NB4 (cell line): ENCODE measurements around the gene SLC44A4.
A peak's percentile ranks its signal among the peaks of the same experiment; 100 is the strongest.

Experiments used
- POLR2A ChIP-seq: IDR thresholded peaks from 2 replicates; pipeline ENCODE4 v1.6.1; 2011; ENCODE audit warnings: mild to moderate bottlenecking; ENCODE audit not compliant: insufficient read length; ENCODE audit errors: extremely low read depth
- TF ChIP-seq, protein P1 (sequence below): IDR thresholded peaks from one replicate; pipeline ENCODE4 v1.5.1; 2012; ENCODE audit warnings: low read depth, low read length

DNA sequence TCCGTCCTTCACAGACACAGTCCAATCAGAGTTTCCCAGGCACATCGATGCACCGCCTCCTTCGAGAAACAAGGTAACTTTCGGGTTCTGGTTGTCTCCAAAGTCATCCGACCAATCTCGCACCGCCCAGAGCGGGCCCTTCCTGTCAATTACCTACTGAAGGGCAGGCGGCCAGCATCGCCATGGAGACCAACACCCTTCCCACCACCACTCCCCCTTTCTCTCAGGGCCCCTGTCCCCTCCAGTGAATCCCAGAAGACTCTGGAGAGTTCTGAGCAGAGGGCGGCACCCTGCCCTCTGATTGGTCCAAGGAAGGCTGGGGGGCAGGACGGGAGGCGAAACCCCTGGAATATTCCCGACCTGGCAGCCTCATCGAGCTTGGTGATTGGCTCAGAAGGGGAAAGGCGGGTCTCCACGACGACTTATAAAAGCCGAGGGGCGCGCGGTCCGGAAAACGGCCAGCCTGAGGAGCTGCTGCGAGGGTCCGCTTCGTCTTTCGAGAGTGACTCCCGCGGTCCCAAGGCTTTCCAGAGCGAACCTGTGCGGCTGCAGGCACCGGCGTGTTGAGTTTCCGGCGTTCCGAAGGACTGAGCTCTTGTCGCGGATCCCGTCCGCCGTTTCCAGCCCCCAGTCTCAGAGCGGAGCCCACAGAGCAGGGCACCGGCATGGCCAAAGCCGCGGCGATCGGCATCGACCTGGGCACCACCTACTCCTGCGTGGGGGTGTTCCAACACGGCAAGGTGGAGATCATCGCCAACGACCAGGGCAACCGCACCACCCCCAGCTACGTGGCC, 51.3 kb downstream of the SLC44A4 start, which contains the start of gene HSPA1B:
- TF ChIP-seq, protein P1, sequence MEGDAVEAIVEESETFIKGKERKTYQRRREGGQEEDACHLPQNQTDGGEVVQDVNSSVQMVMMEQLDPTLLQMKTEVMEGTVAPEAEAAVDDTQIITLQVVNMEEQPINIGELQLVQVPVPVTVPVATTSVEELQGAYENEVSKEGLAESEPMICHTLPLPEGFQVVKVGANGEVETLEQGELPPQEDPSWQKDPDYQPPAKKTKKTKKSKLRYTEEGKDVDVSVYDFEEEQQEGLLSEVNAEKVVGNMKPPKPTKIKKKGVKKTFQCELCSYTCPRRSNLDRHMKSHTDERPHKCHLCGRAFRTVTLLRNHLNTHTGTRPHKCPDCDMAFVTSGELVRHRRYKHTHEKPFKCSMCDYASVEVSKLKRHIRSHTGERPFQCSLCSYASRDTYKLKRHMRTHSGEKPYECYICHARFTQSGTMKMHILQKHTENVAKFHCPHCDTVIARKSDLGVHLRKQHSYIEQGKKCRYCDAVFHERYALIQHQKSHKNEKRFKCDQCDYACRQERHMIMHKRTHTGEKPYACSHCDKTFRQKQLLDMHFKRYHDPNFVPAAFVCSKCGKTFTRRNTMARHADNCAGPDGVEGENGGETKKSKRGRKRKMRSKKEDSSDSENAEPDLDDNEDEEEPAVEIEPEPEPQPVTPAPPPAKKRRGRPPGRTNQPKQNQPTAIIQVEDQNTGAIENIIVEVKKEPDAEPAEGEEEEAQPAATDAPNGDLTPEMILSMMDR: no peak
- peak; percentile 99 for TF ChIP-seq POLR2A
